Activated gamma-delta T cell treated with anti-CD3 and anti-CD28 coated beads, Interleukin-2, amount 50 U/mL, for 16 hours (primary cell): ENCODE results near the gene SSTR3.
"Not testable (repeated sequence)": the region's sequence is repeated elsewhere in the genome, so short reads cannot be mapped to it uniquely, and the experiment has no call there.

Experiments
- DNase-seq: peaks from one replicate; pipeline ENCODE4 v3.0.0-alpha.2; 2020; ENCODE audit warnings: low read depth

SSTR3 gene

GRCh38 chr22:37242395-37242918 is 30.2 kb upstream of the SSTR3 start:
- DNase-seq: peak; percentile 88

- no peak for DNase-seq
Observed at GRCh38 chr22:37241351-37242142, 29.3 kb upstream of the SSTR3 start.

- no peak for DNase-seq
Observed at GRCh38 chr22:37240941-37241320, 28.7 kb upstream of the SSTR3 start.

DNA sequence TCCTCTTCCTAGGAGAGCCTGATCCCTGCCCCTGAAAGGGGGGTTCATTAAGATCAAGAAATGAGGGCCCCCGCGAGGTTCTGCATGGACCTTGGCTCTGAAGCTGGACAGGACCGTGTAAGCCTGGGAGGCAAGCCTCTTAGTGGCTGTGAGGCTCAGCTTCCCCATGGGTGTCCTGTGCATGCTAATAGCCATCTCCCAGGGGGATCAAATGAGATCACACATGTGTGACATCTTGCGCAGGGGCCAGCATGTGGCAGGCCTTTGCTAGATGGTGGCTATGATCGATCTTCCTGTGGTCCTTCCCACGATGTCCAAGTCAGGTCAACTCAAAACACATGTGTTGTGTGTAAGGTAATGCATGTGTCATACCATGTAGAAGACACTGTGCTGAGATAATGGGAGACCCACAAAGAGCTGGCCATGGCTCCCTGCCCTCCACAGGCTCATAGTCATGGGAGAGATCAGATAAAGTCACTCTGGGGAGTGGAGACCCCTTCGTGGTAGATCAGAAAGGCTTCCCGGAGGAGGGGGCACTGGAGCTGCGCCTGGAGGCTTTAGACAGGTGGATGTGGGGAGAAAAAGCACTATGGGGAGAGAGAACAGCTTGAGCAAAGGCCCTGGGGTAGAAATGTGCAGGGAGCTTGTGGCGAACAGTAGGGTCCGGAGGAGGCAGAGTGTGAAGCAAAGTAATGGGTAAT is 28.1 kb upstream of the SSTR3 start:
- DNase-seq: no peak

DNA sequence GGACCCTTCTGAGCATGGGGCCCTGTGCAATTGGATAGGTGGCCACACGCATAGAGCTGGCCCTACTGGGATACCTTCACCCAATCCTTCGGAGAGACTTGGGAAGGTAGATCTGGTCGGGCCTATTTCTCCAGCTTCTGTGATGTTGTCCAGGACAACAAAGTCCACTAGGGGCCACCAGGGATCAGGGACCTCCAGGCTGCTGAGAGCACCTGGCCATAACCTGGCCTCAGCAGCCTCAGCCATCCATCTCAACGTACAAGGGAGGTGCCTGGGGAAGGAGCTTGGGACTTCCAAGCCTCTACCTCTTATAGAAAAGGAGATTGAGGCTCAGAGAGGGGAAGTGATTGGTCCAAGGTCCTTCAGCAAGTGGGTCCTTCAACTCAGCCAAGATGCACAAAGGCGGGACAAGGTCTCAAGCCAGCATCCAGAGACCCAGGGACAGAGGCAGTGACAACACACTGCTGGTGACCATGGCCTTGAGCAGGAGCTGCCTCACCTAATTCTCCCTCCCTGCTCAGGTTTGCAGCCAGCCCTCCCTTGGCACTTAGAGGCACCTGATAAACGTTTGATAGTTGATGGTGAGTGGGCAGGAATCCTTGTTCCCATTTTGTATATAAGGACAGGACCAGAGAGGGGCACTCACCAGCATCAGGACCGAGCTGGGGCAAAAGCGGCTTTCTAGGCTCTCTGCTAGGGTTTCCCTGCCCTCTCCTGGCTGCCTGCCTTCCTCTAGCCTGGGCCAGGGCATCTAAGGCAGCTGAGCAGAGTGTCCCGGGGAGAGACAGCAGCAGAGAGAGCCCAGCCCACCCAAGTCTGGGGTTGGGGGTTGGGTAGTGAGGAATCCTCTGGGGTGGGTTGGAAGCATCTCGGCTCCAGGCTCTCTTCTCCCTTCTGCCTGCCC is 27.3 kb upstream of the SSTR3 start:
- no peak for DNase-seq

DNA sequence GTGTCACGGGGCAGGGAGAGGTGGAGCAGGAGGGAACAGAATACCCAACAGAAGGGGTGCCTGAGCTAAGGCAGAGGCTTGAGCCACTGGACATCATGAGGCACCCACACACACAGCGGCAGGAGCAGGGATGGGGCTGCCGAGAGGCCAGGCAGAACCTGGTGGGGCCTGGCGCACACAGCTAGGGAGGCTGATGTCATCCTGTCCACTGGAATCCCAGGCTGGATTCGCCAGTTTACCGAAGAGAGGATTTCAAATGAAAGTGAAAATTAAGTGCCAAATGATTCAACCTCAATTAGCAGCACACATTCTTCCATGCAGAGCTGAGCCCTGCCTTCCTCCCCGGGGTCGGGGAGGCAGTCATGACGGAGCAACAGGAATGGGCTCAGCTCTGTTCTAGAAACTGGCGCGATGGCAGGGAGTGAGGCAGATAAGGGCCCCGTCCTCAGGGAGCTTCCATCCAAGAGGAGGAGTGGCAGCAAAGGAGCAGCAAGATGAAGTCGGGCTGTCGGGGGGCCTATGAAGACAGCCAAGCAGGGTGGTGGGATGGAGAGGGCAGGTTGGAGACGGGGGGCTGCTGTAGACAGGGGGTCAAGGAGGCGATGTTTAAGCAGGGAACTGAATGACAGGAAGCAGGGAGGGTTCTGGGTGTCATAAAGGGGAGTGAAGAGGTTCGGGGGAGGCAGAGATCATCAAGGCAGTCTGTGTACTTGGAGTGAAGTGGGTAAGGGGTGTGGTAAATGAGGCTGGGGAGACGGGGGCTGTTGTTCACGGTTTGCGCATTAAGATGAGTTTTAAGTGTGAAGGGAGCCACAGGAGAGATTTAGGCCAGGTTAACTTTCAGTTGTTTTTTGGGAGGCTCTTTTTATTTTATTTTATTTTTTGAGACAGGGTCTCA is 25.3 kb upstream of the SSTR3 start:
- DNase-seq: no peak

DNA sequence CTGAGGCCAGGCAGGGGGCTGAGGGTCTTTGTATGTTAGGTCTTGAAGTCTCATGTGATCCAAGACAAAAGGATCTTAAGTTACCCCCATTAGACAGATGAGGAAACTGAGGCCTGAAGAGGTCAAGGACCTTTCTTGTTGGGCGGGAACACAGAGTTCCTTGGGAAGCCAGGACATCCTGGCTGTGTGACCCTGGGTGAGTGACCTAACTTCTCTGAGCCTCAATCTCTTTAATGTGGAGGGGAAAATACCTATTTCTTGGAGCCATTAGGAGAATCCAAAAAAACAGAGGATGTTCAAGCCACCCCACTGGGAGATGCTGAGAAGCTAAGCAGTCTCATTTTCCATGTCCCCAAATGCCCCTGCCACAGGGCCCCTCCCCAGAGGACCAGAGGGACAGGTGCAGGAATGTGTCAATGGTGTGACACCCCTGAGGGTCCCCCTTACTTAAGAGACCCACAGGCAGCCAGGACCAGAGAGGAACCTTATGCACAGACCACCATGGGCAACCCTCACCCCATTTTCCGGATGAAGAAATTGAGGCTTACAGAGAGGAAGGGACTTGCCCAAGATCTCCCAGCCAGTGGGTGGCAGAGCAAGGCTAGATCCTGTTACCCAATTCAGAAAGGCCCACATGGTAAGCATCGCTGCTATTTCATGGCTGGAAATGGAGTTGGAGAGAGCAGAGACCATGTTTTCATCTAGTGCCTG is 23.8 kb upstream of the SSTR3 start:
- no peak for DNase-seq

DNA sequence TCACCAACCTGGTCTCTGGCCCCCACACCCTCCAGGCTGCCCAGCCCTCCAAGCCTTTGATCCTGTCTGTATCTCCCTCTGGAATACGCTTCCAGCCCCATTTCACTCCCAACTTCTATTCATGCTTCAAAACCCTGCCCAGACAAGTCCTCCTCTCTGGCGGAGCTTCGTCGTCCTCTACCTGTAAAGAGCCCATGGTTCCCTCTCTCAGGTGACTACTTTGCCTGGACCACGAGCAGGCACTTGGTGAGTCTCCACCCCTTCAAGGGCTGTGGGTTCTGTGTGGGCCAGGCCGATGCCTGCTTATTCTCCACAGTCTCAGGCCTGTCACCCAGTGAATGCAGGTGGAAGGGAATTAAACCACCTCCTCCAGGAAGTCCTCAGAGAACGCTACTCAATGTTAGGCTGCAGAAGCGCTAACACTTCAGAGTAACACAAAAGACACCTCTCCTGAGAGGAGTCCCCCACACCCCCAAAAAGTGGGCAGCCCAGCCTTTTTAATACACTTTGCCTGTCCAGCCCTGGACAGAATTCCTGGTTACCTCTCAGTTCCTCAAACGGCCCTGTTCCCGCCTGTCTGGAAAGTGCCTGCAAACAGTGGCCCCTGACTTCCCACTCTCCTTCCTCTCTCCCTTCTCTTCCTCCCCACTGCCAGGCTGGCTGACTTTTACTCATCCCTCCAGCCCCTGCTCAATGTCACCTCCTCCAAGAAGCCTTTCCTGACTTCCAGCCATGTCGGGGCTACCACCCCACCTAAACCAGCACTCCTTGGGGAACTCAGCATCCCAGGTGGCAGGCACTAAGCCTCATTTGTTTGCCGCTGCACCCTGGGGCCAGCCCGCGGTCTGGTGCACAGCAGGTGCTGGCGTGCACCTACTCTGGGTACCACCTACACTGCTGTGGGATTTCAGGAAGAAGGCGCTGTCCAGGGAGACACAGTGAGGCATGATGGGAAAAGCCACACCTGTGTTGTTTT is 22.7 kb upstream of the SSTR3 start:
- DNase-seq: no peak

DNA sequence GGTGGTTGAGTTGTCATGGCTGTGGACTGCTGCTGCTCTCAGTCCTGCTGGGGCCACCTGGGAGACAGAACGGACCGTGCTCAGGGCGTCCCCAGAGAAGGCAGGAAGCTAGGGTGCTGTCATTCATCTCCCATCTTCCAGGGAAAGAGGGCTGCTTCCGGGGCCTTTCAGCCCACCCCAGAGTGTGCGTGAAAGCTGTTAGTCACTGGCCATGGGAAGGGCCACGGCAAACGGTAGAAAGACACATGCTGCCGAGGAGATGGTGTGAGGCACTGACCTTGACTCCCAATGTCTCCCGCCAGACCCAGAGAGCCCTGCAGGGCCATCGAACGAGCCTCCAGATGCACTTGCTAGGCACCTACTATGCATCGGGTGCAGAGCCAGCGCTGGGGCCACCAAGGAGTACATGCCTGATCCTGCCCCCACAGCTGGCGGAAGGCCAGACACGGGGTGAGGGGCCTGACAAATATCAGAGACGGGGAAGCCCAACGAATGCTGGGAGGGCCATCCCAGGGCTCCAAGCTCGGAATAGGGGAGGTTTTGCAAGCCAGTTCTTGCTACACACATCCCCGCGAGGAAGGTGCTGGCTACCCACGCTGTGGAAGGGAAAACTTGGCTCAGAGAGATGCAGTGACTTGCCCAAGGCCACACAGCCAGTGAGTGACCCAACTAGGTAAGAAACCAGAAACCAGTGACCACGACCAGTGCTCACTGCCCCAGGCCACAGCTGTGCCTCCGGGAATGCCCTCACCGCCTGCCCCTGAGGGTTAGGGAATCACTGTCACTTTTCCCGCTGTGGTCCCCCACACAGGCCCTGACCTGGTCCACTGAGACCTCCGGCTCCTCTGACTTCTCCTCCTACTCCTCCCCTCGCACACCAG is 21.7 kb upstream of the SSTR3 start:
- no peak for DNase-seq

GRCh38 chr22:37233371-37233750 is 21.1 kb upstream of the SSTR3 start:
- not testable (repeated sequence) for DNase-seq

- no peak for DNase-seq
Observed at GRCh38 chr22:37232140-37232998, 20.1 kb upstream of the SSTR3 start.

DNA sequence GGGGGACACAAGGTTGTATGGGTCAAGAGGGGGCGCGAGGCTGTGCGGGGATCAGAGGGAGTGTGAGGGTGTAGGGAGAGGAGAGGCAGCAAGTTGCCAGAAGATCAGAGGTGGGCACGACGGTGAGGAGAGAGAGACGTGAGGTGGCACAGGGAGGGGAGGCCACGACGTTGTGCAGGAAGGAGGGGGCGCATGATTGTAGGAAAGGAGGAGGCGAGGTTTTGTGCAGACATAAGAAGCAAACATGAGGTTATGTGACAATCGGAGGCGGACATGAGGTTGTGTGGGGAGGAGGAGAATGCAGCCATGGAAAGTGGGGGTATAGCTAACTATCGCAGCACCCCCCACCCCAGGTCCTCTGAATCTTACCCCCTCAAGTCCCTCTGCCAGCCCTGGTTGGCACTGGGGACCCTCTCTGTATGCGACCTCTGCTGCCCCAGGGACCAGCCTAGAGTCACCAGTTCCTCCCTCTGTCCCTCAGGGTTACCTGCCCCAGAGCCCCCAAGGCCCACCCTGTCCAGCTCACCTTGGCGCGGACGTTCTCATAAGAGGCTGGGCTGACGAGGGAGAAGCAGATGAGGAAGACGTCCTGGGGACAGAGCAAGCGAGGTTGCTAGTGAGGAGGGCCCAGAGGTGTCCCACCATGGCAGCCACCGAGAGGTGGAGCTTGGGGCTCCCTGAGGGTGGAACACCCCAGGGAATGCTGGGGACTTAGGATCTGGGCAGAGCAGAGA is 19.3 kb upstream of the SSTR3 start:
- DNase-seq: peak; percentile 45

- no peak for DNase-seq
Observed at GRCh38 chr22:37230673-37231405, 18.6 kb upstream of the SSTR3 start.

DNA sequence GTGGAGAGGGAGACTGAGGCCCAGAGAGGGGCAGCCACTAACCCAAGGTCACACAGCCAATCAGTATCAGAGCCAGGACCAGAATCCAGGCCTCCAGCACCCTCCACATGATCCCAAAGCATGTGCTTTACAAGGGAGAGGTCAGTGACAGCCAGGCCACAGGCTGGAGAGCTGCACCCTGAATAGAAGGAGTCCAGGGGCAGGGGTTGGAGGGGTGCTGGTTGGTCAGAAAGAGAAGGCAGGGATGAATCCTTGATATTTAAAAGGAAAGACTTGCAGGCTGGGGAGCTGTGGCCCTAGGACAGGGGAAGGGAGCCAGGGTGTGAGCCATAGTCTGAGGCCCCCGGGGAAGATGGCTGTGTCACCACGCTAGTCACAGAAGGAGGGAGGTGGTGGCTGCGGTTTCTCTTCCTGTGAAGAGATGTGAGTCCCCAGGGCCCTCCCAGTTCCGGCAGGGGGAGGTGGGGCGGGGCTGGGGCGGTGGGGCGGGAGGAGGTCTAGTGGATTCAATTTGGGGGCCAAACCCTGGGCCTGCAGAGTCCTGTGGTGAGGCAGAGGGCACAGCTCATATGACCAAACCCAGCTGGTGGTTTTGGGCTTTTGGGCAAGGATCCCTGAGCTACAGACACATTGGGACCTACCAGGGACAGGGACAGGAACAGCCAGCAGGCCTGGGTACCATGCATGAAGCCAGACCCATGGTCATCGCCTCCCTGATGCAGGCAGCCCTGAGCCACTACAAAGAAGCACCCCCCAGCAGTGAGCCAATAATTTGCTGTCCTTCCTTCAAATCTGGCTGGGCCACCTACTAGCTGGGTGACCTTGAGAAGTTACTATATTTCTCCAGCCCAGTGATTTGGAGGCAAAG is 17.8 kb upstream of the SSTR3 start:
- peak; percentile 89 for DNase-seq
